Endodermal cell (in vitro differentiated cells): ENCODE results near the gene SVOPL. TPM values are rescaled to one million over a fixed set of nuclear protein-coding genes. Genes with fewer than 3 reads are reported as not detected.

Experiments
- DNase-seq: peaks from one replicate; pipeline ENCODE4 v3.0.0-alpha.2; 2017
- H3K27ac ChIP-seq: 2 replicates; pipeline ENCODE4 v1.5.1; 2013; ENCODE audit warnings: mild to moderate bottlenecking, low read depth, low read length, moderate library complexity
- H3K27me3 ChIP-seq: 2 replicates; pipeline ENCODE4 v1.6.1; 2013; ENCODE audit warnings: mild to moderate bottlenecking, low read length, moderate library complexity; ENCODE audit not compliant: insufficient read depth, control insufficient read depth, poor library complexity, severe bottlenecking
- H3K36me3 ChIP-seq: 2 replicates; pipeline ENCODE4 v1.7.0; 2013; ENCODE audit warnings: mild to moderate bottlenecking, low read length, moderate library complexity; ENCODE audit not compliant: control insufficient read depth, insufficient read depth
- H3K4me1 ChIP-seq: one replicate; pipeline ENCODE4 v1.7.0; 2013; ENCODE audit warnings: low read length; ENCODE audit not compliant: control insufficient read depth, insufficient read depth
- H3K4me3 ChIP-seq: 2 replicates; pipeline ENCODE4 v1.5.1; 2013; ENCODE audit warnings: mild to moderate bottlenecking, low read length, moderate library complexity
- H3K9ac ChIP-seq: 2 replicates; pipeline ENCODE4 v1.6.1; 2013; ENCODE audit warnings: mild to moderate bottlenecking, low read length, moderate library complexity; ENCODE audit not compliant: poor library complexity, severe bottlenecking; ENCODE audit errors: extremely low read depth
- H3K9me3 ChIP-seq: 2 replicates; pipeline ENCODE4 v1.6.1; 2013; ENCODE audit warnings: mild to moderate bottlenecking, low read length, moderate library complexity; ENCODE audit not compliant: control insufficient read depth
- H3K27ac Mint-ChIP-seq: 2 replicates; pipeline ENCODE4 v1.8.0; 2020; ENCODE audit warnings: mixed read lengths
- H3K27me3 Mint-ChIP-seq: 2 replicates; pipeline ENCODE4 v1.8.0; 2021; ENCODE audit warnings: mild to moderate bottlenecking, mixed read lengths; ENCODE audit not compliant: insufficient read depth
- H3K36me3 Mint-ChIP-seq: 2 replicates; pipeline ENCODE4 v1.8.0; 2020; ENCODE audit warnings: low read depth, mixed read lengths
- H3K4me1 Mint-ChIP-seq: 2 replicates; pipeline ENCODE4 v1.8.0; 2020; ENCODE audit warnings: mixed read lengths
- H3K4me3 Mint-ChIP-seq: 2 replicates; pipeline ENCODE4 v1.8.0; 2020; ENCODE audit warnings: mild to moderate bottlenecking, moderate library complexity, mixed read lengths
- H3K9me3 Mint-ChIP-seq: 2 replicates; pipeline ENCODE4 v1.8.0; 2020; ENCODE audit warnings: mild to moderate bottlenecking, mixed read lengths
- CTCF ChIP-seq: fragments of 200-600 bp; sonication (generic); conservative IDR thresholded peaks from 2 replicates; pipeline ENCODE4 v1.5.0; 2021; ENCODE audit warnings: antibody characterized with exemption, mild to moderate bottlenecking
- WGBS, 2 experiments: methylation state at CpG; one replicate each; pipeline versions ENCODE4 v1.1.5 to v1.1.7; 2013; ENCODE audit warnings: missing lambda C conversion rate in 2 of 2, mixed read lengths in 1 of 2; ENCODE audit not compliant: insufficient coverage in 1 of 2, insufficient read length in 1 of 2; 5-methylcytosine and 5-hydroxymethylcytosine counted together
- total RNA-seq, 2 donors: library from RNA; stranded (reverse); fragmentation: NEBNext Ultra II Directional in 1 of 2; extraction: Animal tissue kit (Norgen Biotek cat#: 25700) in 1 of 2; gene quantifications; 2 replicates in 1 of 2; 3 replicates in 1 of 2; pipeline ENCODE4 v1.2.1, GENCODE V29; 2021

Gene SVOPL
- total RNA-seq, 2 donors from 2014 or later = 0.86 to 0.95 TPM

- no peak for TF ChIP-seq CTCF
- Histone ChIP-seq H3K27ac (no peak overlapping the region), H3K36me3 (peaks cover 90% of the 10 kb centered on the region), H3K9ac (no peak overlapping the region), H3K4me1 (no peaks in the 10 kb centered on the region), H3K27me3 (no peaks in the 10 kb centered on the region), H3K9me3 (peaks cover 85% of the 10 kb centered on the region), H3K4me3 (peak overlapping the region; percentile 60)
- Mint-ChIP-seq H3K36me3 (peaks cover 92% of the 10 kb centered on the region), H3K9me3 (peaks cover 62% of the 10 kb centered on the region), H3K4me3 (no peak overlapping the region), H3K4me1 (no peaks in the 10 kb centered on the region), H3K27ac (no peak overlapping the region), H3K27me3 (no peaks in the 10 kb centered on the region)
- no peak for DNase-seq
- WGBS, 2 experiments = 95 to 100% methylated on average over 5 to 8 of the region's 8 CpGs
Measured at GRCh38 chr7:138565071-138565450, 136.1 kb downstream of the SVOPL start.

- Mint-ChIP-seq H3K36me3 (peaks cover 92% of the 10 kb centered on the region), H3K27ac (no peak overlapping the region), H3K9me3 (peaks cover 67% of the 10 kb centered on the region), H3K27me3 (no peaks in the 10 kb centered on the region), H3K4me1 (no peaks in the 10 kb centered on the region), H3K4me3 (no peak overlapping the region)
- no peak for TF ChIP-seq CTCF
- H3K27ac ChIP-seq = no peak overlapping the region
- WGBS, 2 experiments = 90 to 98% methylated on average over 3 to 5 of the region's 5 CpGs
- peak overlapping the region; percentile 60 for H3K4me3 ChIP-seq
- H3K9me3 ChIP-seq = peaks cover 90% of the 10 kb centered on the region
- no peaks in the 10 kb centered on the region for H3K27me3 ChIP-seq
- no peak for DNase-seq
- H3K9ac ChIP-seq = no peak overlapping the region
- H3K4me1 ChIP-seq = no peaks in the 10 kb centered on the region
- H3K36me3 ChIP-seq = peaks cover 90% of the 10 kb centered on the region
Measured at GRCh38 chr7:138564365-138564764, 136.8 kb downstream of the SVOPL start.

GRCh38 chr7:138563808-138564207 lies 137.4 kb downstream of the SVOPL start:
- no peak for TF ChIP-seq CTCF
- Mint-ChIP-seq H3K36me3 (peaks cover 93% of the 10 kb centered on the region), H3K27ac (no peak overlapping the region), H3K4me1 (no peaks in the 10 kb centered on the region), H3K9me3 (peaks cover 71% of the 10 kb centered on the region), H3K4me3 (no peak overlapping the region), H3K27me3 (no peaks in the 10 kb centered on the region)
- Histone ChIP-seq H3K36me3 (peaks cover 90% of the 10 kb centered on the region), H3K4me3 (peak overlapping the region; percentile 20), H3K9ac (no peak overlapping the region), H3K27me3 (no peaks in the 10 kb centered on the region), H3K27ac (no peak overlapping the region), H3K9me3 (peaks cover 90% of the 10 kb centered on the region), H3K4me1 (no peaks in the 10 kb centered on the region)
- no peak for DNase-seq
- 96 to 100% methylated on average over 1 to 4 of the region's 4 CpGs for WGBS, 2 experiments
